Measurements from ENCODE around the gene C19orf73.

The C19orf73 gene

GRCh38 chr19:49120868-49121267 lies 1.9 kb upstream of the C19orf73 start:
- DNase-seq (ENCODE audit: low spot score): no peak
- TF ChIP-seq CTCF (IDR thresholded peaks at IDR 0.05; ENCODE audit: borderline replicate concordance, control extremely low read depth, extremely low read depth, insufficient read depth, missing control alignments): no peak
- in situ Hi-C loops (cut with MboI; ENCODE audit: low sequenced_read_pairs, unreplicated experiment): no loop called here

GRCh38 chr19:49120325-49120683 lies 1.4 kb upstream of the C19orf73 start:
- in situ Hi-C loops (cut with MboI; ENCODE audit: low sequenced_read_pairs, unreplicated experiment): no loop called here
- TF ChIP-seq CTCF (IDR thresholded peaks at IDR 0.05; ENCODE audit: borderline replicate concordance, control extremely low read depth, extremely low read depth, insufficient read depth, missing control alignments): no peak
- DNase-seq (ENCODE audit: low spot score): no peak

GRCh38 chr19:49119411-49120324 lies 725 bp upstream of the C19orf73 start, which contains the start of gene PPFIA3:
Gene PPFIA3, plus strand, starts transcription at chr19:49119544. Its CDS starts 8,330 bp downstream, at chr19:49127874.
- TF ChIP-seq CTCF (IDR thresholded peaks at IDR 0.05; ENCODE audit: borderline replicate concordance, control extremely low read depth, extremely low read depth, insufficient read depth, missing control alignments): no peak
- no peak for DNase-seq (ENCODE audit: low spot score)
- in situ Hi-C loops (cut with MboI; ENCODE audit: low sequenced_read_pairs, unreplicated experiment): no loop called here

GRCh38 chr19:49117677-49118564 lies 1.0 kb downstream of the C19orf73 start:
- TF ChIP-seq CTCF (IDR thresholded peaks at IDR 0.05; ENCODE audit: borderline replicate concordance, control extremely low read depth, extremely low read depth, insufficient read depth, missing control alignments): no peak
- DNase-seq (ENCODE audit: low spot score): no peak
- in situ Hi-C loops (cut with MboI; ENCODE audit: low sequenced_read_pairs, unreplicated experiment): no loop called here

- in situ Hi-C loops (cut with MboI; ENCODE audit: low sequenced_read_pairs, unreplicated experiment): no loop called here
- DNase-seq (ENCODE audit: low spot score): no peak
- no peak for TF ChIP-seq CTCF (IDR thresholded peaks at IDR 0.05; ENCODE audit: borderline replicate concordance, control extremely low read depth, extremely low read depth, insufficient read depth, missing control alignments)
Measured at GRCh38 chr19:49116544-49116943, 2.4 kb downstream of the C19orf73 start.

GRCh38 chr19:49114630-49115363 lies 4.1 kb downstream of the C19orf73 start:
- in situ Hi-C loops (cut with MboI; ENCODE audit: low sequenced_read_pairs, unreplicated experiment): no loop called here
- no peak for DNase-seq (ENCODE audit: low spot score)
- no peak for TF ChIP-seq CTCF (IDR thresholded peaks at IDR 0.05; ENCODE audit: borderline replicate concordance, control extremely low read depth, extremely low read depth, insufficient read depth, missing control alignments)
